ENCODE measurements around the gene GMCL2. TPM values are rescaled to one million over a fixed set of nuclear protein-coding genes. Genes with fewer than 3 reads are reported as not detected.

Gene GMCL2
- total and polyA plus RNA-seq, 9 of the 15 experiments (the other 6 are each of a cell fraction or from before 2014, with no cell fraction given), result 0.04 TPM; not detected in 8

- TF ChIP-seq ZNF407 (IDR thresholded peaks at IDR 0.05; ENCODE audit: low read depth), result no peak
Measured at GRCh38 chr5:178170455-178170854, 16.7 kb downstream of the GMCL2 start (continued).

- H3K9me3 ChIP-seq (replicated peaks; ENCODE audit: control insufficient read depth, insufficient read depth, low read depth, low read length), result no peaks in the 10 kb centered on the region
- WGBS (ENCODE audit: insufficient coverage, low coverage, missing lambda C conversion rate), result 68% methylated on average over 27 of the region's 38 CpGs
- H3K79me2 ChIP-seq (ENCODE audit: control insufficient read depth, insufficient read depth, low read length), result no peaks in the 10 kb centered on the region
- no peak overlapping the region for H3K4me3 ChIP-seq
- ChIA-PET CTCF (ENCODE audit: low intra/inter-chr PET ratio) (interaction anchor here (5.9 kb wide), 1 partner anchor 89 kb away, joined by 108 read pairs; no protein-coding TSS in a partner anchor), POLR2A (interaction anchor here (0.7 kb wide), 1 partner anchor 90 kb away, joined by 4 read pairs; no protein-coding TSS in a partner anchor)
- no peak overlapping the region for H2AFZ ChIP-seq (ENCODE audit: low read depth, low read length)
- H3K9ac ChIP-seq (ENCODE audit: insufficient read depth in 1 of 2, low read depth in 2 of 2, low read length in 2 of 2), result no peak overlapping the region
- peak in 1 of 4 experiments; percentile 5 for DNase-seq (ENCODE audit: extremely low read depth in 1 of 4, low spot score in 3 of 4)
- intact Hi-C loops (cut with micrococcal nuclease), result loop anchor here (10.0 kb wide), 1 partner anchor 171 kb away; the partner anchor contains the start of gene PROP1
- no peaks in the 10 kb centered on the region for H3K36me3 ChIP-seq (ENCODE audit: control insufficient read depth, insufficient read depth, low read length)
- in situ Hi-C loops (cut with MboI), result no loop called here
- no peak for ATAC-seq
- no TSS peak for BruUV-seq (replicated peaks)
- no peaks in the 10 kb centered on the region for H4K20me1 ChIP-seq (replicated peaks; ENCODE audit: control insufficient read depth, insufficient read depth, low read length)
- no peaks in the 10 kb centered on the region for H3K9me1 ChIP-seq (ENCODE audit: control insufficient read depth, insufficient read depth, low read length)
- peaks cover 3 to 15% of the 10 kb centered on the region in 2 experiments; a peak in 3 of 5 replicates for H3K4me1 ChIP-seq (replicated peaks in 1 of 2; ENCODE audit: control insufficient read depth in 2 of 2, insufficient read depth in 2 of 2, low read length in 2 of 2)
- no peak overlapping the region for H3K4me2 ChIP-seq (ENCODE audit: insufficient read depth, low read length)
- TF ChIP-seq ZBTB33 (CRISPR knock-in tag; IDR thresholded peaks at IDR 0.05), result peak; percentile 63
- TF ChIP-seq ZBTB2 (IDR thresholded peaks at IDR 0.05), result no peak
- FAIRE-seq, result no peak
- H3K27ac ChIP-seq (ENCODE audit: extremely low read depth, low read depth, low read length), result no peak overlapping the region
- H3K27me3 ChIP-seq (ENCODE audit: control insufficient read depth in 2 of 2, insufficient read depth in 2 of 2, low read length in 2 of 2), result peaks cover 8 to 20% of the 10 kb centered on the region in 2 experiments; a peak in 3 of 5 replicates
Measured at GRCh38 chr5:178165581-178165980, 21.6 kb downstream of the GMCL2 start.

Data from K562 (cell line).